ENCODE results near the gene DOK7. TPM values are rescaled to one million over a fixed set of nuclear protein-coding genes. Genes with fewer than 3 reads are reported as not detected.

The DOK7 gene
- total RNA-seq, 1 experiment from 2014 or later, result 7.6 TPM

DNA sequence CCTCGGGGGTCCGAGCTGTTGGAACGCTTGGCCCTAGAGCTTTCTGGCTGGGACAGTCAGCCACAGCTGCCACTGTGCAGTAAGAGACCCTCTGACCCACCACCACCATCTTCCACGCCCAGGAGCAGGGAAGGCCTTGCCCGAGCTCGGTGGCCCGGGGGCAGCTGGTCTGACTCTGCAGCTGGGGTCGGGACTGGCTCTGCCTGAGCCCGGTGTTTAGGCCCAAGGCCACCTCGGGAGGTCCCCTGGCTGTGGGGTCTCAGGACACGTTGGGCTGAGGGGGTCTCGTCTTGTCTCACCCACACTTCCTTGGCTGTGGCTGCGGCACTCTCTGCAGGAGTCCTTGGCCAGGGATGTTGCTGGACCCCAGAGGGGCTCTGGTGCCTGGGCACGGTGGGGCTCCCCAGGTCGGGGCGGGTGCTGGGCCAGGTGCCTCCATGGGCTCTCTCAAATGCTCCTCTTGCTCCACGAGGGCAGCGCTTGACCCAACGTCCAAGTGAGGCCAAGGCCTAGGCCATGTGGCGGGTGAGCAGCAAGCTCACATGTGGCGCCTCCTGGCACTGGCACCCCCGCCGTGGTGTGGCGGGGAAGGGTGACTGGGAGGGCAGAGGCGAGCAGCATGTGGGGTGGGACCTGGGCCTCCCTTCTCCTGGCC is 22.9 kb downstream of the DOK7 start:
- ChIA-PET POLR2A (ENCODE audit: unreplicated experiment) (interaction anchor here (0.6 kb wide), 2 partner anchors 176 to 461 kb away, joined by 3 read pairs; no protein-coding TSS in a partner anchor), CTCF (no interaction called here)
- TF ChIP-seq, protein P1, sequence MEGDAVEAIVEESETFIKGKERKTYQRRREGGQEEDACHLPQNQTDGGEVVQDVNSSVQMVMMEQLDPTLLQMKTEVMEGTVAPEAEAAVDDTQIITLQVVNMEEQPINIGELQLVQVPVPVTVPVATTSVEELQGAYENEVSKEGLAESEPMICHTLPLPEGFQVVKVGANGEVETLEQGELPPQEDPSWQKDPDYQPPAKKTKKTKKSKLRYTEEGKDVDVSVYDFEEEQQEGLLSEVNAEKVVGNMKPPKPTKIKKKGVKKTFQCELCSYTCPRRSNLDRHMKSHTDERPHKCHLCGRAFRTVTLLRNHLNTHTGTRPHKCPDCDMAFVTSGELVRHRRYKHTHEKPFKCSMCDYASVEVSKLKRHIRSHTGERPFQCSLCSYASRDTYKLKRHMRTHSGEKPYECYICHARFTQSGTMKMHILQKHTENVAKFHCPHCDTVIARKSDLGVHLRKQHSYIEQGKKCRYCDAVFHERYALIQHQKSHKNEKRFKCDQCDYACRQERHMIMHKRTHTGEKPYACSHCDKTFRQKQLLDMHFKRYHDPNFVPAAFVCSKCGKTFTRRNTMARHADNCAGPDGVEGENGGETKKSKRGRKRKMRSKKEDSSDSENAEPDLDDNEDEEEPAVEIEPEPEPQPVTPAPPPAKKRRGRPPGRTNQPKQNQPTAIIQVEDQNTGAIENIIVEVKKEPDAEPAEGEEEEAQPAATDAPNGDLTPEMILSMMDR (conservative IDR thresholded peaks at IDR 0.05), result no peak
- no peak for TF ChIP-seq EZH2 (IDR thresholded peaks at IDR 0.05; ENCODE audit: low read depth)
- no peaks in the 10 kb centered on the region for H3K9me3 ChIP-seq (ENCODE audit: insufficient read depth, low read depth)
- intact Hi-C loops (cut with micrococcal nuclease; ENCODE audit: unreplicated experiment), result loop anchor here (2.0 to 10.0 kb wide), 3 partner anchors 191 to 687 kb away; partner anchors contain the start of gene RGS12
- peak overlapping the region; percentile 88 for H3K4me2 ChIP-seq
- H4K20me1 ChIP-seq (ENCODE audit: insufficient read depth), result no peaks in the 10 kb centered on the region
- no peak overlapping the region for H3K27ac ChIP-seq
- no peaks in the 10 kb centered on the region for H3K79me2 ChIP-seq (ENCODE audit: low read depth)
- peaks cover 20% of the 10 kb centered on the region for H3K4me1 ChIP-seq (replicated peaks; ENCODE audit: insufficient read depth)
- peak overlapping the region; percentile 59; the same call in 1 of the 2 replicates for H3K4me3 ChIP-seq
- no peaks in the 10 kb centered on the region for H3K36me3 ChIP-seq (ENCODE audit: low read depth)
- DNase-seq, result no peak
- H3F3A ChIP-seq (ENCODE audit: insufficient read depth, low read depth), result peaks cover 14% of the 10 kb centered on the region; the same call in 1 of the 2 replicates
- H2AFZ ChIP-seq, result no peak overlapping the region
- H3K9me2 ChIP-seq (ENCODE audit: insufficient read depth), result no peaks in the 10 kb centered on the region
- BruUV-seq (replicated peaks), result TSS peak; percentile 72
- no peaks in the 10 kb centered on the region for H3K27me3 ChIP-seq (ENCODE audit: insufficient read depth, low read depth)

DNA sequence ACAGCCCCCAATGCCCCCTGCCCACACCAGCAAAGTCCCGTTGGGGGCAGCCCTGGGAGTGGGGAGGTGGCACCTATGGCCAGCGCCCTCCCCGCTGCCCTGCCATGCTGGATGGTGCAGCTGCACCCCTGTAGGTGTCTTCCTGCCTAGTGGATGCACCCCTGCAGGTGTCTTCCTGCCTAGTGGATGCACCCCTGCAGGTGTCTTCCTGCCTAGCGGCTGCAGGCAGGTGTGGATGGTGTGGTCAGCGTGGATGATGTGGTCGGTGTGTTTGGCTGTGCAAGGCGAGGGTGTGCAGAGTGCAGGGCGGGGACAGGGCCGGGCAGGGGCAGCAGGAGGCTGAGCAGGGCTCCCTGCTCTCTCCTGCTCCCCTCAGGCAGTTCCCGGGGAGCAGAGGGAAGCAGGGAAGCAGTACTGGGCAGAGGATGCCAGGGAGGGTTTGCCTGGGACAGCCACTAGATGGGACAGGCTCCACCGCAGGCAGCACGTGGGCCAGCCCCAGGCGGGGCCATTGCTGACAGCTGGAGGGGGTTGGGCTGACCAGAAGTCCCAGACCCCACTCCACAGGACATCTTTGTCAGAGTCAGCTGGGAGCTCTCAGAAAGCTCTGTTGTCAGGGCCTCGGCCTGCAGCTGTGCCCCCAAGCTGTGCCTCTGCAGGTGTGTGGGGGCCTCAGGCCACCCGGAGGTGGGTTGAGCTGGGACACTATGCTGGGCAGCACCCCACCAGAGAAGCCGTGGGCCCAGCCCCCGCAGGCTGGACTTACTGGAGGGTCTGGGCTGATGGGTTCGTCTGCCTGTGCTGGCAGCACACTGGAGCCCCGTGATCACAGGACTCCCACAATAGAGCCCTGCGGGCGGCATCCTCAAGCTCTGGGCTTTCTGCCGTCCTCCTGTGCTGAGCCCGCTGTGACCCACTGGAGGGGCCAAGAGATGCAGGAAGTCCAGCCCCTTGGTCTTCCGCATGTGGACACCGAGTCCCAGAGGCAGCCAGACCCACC is 23.7 kb downstream of the DOK7 start:
- Histone ChIP-seq H3K4me1 (replicated peaks; ENCODE audit: insufficient read depth) (peaks cover 20% of the 10 kb centered on the region), H3K27me3 (ENCODE audit: insufficient read depth, low read depth) (no peaks in the 10 kb centered on the region), H3F3A (ENCODE audit: insufficient read depth, low read depth) (peaks cover 14% of the 10 kb centered on the region; the same call in 1 of the 2 replicates), H3K9me2 (ENCODE audit: insufficient read depth) (no peaks in the 10 kb centered on the region), H3K9me3 (ENCODE audit: insufficient read depth, low read depth) (no peaks in the 10 kb centered on the region), H3K4me2 (peak overlapping the region; percentile 26; the same call in 1 of the 2 replicates), H3K79me2 (ENCODE audit: low read depth) (no peaks in the 10 kb centered on the region), H3K36me3 (ENCODE audit: low read depth) (no peaks in the 10 kb centered on the region), H4K20me1 (ENCODE audit: insufficient read depth) (no peaks in the 10 kb centered on the region), H3K4me3 (no peak overlapping the region), H3K27ac (no peak overlapping the region), H2AFZ (no peak overlapping the region)
- intact Hi-C loops (cut with micrococcal nuclease; ENCODE audit: unreplicated experiment), result loop anchor here (10.0 kb wide), 1 partner anchor 192 kb away; the partner anchor contains the start of gene RGS12
- TF ChIP-seq, protein P1 (conservative IDR thresholded peaks at IDR 0.05), result no peak
- TF ChIP-seq EZH2 (IDR thresholded peaks at IDR 0.05; ENCODE audit: low read depth), result no peak
- DNase-seq, result peak in 1 of 2 experiments; percentile 28
- POLR2A ChIA-PET (ENCODE audit: unreplicated experiment), result no interaction called here
- CTCF ChIA-PET, result no interaction called here
- no TSS peak for BruUV-seq (replicated peaks)

DNA sequence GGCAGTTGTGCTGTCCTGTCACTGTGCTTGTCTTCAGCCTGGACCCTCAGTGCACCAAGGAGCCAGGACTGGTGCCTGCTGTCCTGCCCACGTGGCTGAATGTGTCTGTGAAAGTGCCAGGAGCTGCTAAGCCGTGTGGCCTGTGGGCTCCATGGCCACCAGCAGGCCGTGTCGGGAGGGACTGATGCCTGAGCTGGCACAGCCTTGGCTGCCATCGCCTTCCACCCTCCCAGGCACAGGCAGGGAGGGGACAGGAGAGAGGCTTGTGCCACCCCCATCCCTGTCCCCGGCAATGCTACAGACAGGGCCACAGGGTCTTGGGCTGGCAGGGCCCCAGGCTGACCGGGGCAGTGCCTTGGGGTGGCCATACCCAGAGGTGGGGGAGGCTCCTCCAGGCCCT is 24.8 kb downstream of the DOK7 start:
- H3K79me2 ChIP-seq (ENCODE audit: low read depth), result no peaks in the 10 kb centered on the region
- no peaks in the 10 kb centered on the region for H4K20me1 ChIP-seq (ENCODE audit: insufficient read depth)
- H3K9me2 ChIP-seq (ENCODE audit: insufficient read depth), result no peaks in the 10 kb centered on the region
- peaks cover 20% of the 10 kb centered on the region for H3K4me1 ChIP-seq (replicated peaks; ENCODE audit: insufficient read depth)
- no peak overlapping the region for H3K27ac ChIP-seq
- no peak overlapping the region for H2AFZ ChIP-seq
- no peak for DNase-seq
- POLR2A ChIA-PET (ENCODE audit: unreplicated experiment), result no interaction called here
- H3K36me3 ChIP-seq (ENCODE audit: low read depth), result no peaks in the 10 kb centered on the region
- H3K27me3 ChIP-seq (ENCODE audit: insufficient read depth, low read depth), result no peaks in the 10 kb centered on the region
- H3K4me2 ChIP-seq, result no peak overlapping the region
- CTCF ChIA-PET, result no interaction called here
- H3K9me3 ChIP-seq (ENCODE audit: insufficient read depth, low read depth), result no peaks in the 10 kb centered on the region
- no TSS peak for BruUV-seq (replicated peaks)
- TF ChIP-seq, protein P1 (conservative IDR thresholded peaks at IDR 0.05), result no peak
- no peak for TF ChIP-seq EZH2 (IDR thresholded peaks at IDR 0.05; ENCODE audit: low read depth)
- no peak overlapping the region for H3K4me3 ChIP-seq
- H3F3A ChIP-seq (ENCODE audit: insufficient read depth, low read depth), result peaks cover 14% of the 10 kb centered on the region; the same call in 1 of the 2 replicates
- intact Hi-C loops (cut with micrococcal nuclease; ENCODE audit: unreplicated experiment), result loop anchor here (10.0 kb wide), 1 partner anchor 193 kb away; the partner anchor contains the start of gene RGS12

Data from PC-9 (cell line).